Astrocyte of the spinal cord (primary cell): ENCODE results near the gene GTPBP3.
A peak's percentile ranks its signal among the peaks of the same experiment; 100 is the strongest.

Experiments used
- DNase-seq: peaks from one replicate; pipeline ENCODE4 v3.0.0; 2011; ENCODE audit warnings: low read depth, low spot score
- H3K4me3 ChIP-seq: 2 replicates; pipeline ENCODE4 v1.5.1; 2011; ENCODE audit warnings: low read depth, mild to moderate bottlenecking, low read length, moderate library complexity
- in situ Hi-C: cut with HindIII; loops from 2 replicates; pipeline ENCODE4 v1.10.0; 2017; ENCODE audit warnings: low sequenced_read_pairs
- TF ChIP-seq, protein P1 (sequence below): IDR thresholded peaks from 2 replicates; pipeline ENCODE4 v1.5.1; 2012; ENCODE audit warnings: low read depth, mild to moderate bottlenecking, low read length, inconsistent platforms

Gene GTPBP3

DNA sequence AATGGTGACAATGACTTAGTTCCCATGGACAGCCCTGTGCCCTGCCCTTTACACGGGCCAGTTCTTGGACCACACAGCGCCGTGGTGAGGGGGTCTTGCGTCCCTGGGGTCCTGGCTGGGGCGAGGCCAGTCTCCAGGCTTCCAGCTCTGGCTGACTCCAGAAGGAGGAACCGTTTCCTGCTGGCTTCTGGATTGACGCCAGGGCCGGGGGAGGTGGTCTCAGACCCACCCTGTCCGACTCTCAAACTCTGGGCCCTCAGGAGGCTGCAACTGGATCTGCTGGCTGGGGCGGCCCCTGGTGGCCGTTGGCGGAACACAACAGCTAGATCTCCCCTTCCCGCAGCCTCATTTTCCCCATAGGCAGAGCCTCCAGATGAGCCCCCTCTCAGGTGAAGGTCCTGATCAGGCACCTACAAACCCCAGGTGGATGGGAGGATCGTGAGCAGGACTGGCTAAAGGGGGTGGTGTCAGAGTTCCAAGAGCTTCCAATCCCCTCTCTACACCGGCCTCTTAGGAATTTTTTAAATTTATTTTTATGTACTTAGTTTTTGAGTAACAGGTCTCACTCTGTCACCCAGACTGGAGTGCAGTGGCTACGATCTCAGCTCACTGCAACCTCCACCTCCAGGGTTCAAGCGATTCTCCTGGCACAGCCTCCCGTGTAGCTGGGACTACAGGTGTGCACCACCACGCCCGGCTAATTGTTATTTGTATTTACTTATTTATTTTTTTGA, 48.7 kb downstream of the GTPBP3 start:
- TF ChIP-seq, protein P1, sequence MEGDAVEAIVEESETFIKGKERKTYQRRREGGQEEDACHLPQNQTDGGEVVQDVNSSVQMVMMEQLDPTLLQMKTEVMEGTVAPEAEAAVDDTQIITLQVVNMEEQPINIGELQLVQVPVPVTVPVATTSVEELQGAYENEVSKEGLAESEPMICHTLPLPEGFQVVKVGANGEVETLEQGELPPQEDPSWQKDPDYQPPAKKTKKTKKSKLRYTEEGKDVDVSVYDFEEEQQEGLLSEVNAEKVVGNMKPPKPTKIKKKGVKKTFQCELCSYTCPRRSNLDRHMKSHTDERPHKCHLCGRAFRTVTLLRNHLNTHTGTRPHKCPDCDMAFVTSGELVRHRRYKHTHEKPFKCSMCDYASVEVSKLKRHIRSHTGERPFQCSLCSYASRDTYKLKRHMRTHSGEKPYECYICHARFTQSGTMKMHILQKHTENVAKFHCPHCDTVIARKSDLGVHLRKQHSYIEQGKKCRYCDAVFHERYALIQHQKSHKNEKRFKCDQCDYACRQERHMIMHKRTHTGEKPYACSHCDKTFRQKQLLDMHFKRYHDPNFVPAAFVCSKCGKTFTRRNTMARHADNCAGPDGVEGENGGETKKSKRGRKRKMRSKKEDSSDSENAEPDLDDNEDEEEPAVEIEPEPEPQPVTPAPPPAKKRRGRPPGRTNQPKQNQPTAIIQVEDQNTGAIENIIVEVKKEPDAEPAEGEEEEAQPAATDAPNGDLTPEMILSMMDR: peak; percentile 95
- no peak overlapping the region for H3K4me3 ChIP-seq
- in situ Hi-C loops: no loop called here
- DNase-seq: peak; percentile 54

DNA sequence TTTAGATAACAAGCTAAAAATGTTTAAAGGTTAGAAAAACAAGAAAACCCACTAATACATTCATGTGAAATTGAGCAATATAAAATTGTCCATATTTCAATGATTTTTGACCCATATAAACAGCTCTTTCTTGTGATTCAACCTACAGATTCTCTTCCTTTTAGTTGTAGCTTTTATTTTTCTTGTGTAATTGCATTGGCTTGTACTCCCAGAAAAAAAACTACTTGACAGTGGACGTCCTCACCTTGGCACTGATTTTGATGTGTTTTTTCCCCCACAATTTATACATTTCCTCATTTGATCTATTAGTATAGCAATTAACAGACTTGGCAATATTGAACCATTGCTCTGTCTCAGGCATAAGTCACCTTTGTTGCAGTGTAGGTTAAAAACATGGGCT, 51.9 kb downstream of the GTPBP3 start:
- in situ Hi-C loops: no loop called here
- H3K4me3 ChIP-seq: no peak overlapping the region
- TF ChIP-seq, protein P1: no peak
- no peak for DNase-seq

DNA sequence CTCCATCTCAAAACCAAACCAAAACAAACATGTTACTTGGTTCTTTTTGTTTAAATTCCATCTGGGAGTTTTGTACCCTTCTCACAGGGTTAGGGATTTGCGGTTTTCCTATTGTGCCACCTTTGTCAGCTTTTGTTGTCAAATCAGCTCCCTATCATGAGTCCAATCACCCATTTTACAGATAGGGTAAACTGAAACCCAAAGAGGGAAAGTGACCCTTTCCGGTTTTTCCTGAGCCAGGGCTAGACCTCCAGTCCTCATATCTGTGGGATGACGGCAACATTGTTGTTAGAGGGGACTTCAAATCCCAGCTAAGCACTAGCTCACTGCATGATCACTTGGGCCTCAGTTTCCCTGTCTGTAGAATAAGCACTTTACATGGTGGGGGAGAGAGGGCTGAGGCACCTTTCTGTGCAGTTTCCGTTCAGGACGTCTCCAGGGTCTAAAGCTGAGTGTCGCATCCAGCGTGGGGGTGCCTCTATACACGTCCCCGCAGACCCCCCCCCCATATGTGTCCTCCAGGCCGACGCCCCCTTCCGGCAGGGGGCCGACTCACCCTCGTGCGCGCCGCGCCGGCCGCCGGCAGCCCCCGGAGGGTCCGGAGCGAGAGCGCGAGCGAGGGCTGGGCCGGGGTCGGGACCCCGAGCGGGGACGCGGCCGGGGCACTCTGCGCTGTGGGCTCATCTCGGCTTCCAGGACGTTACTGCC, 52.8 kb downstream of the GTPBP3 start:
- peak overlapping the region; percentile 59 for H3K4me3 ChIP-seq
- DNase-seq: no peak
- TF ChIP-seq, protein P1: peak; percentile 14
- in situ Hi-C loops: no loop called here

DNA sequence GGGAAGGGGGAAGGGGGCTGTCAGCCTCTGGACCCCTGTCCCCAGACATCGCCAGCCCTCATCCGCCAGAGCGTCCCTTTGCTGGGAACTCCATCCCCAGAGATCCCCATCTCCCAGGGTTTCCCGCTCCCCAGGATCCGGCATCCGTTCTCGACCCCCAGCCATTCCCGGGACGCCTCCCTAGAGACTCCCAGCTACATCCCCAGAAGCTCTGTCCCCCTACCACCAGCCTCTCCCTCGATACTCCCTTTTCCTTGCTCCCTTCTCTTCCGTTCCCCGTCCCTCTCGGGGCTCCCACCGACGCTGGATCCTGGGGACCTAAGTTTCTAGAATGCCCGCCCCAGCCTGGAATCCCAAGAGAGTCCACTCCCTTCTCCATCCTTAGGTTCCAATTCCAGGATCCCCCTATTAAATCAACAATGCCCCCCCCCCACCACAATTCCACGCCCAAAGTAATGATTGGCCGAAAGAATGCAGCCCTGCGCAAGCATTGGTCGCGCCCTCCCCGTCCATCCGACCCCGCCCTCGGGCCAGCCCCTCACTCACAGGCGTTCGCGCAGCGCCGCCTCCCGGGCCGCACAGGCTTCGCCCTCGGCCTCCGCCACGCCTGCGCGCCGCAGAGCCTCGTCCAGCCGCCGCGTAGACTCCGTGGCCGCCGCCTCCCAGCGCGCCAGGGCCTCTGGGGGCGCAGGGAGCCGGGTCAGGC, 53.5 kb downstream of the GTPBP3 start:
- in situ Hi-C loops: no loop called here
- TF ChIP-seq, protein P1: peak; percentile 72
- peak; percentile 91 for DNase-seq
- H3K4me3 ChIP-seq: peak overlapping the region; percentile 59

DNA sequence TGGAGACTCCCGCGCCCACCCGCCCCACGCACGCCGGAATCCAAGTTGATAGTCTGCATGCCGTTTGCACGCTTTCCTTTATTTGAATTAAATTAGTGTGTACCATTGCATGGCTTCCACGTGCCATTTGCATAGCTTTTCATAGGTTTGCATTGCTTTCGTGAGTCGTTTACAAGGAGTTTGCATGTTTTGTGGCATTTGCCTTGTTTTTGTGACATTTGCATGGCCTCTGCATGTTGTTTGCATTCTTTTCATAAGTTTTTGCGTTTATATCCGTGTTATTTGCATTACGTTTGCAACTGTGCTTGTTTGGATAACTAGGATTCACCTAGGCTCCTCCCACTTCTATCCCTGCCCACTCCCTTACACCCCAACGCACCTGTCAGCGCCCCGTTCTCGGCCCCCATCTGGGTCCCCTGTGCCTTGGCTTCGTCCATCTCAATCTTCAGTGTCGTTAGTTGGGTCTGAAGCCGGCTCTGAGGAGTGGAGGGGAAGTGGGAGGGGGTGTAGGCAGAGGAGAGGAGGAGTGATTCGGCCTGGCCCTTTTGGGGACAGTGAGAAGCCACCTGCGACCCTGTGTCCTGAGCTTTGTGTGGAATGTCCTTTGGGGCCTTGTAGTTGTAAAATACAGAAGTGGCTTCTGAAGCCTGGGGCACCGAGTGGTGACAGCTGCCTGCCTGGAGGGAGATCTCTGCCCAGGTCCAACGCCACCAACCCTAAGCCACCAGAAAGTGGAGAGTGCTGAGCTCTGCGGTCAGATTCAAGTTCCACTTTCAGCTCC, 54.2 kb downstream of the GTPBP3 start:
- H3K4me3 ChIP-seq: peak overlapping the region; percentile 24
- no peak for DNase-seq
- in situ Hi-C loops: no loop called here
- TF ChIP-seq, protein P1: no peak
